Adrenal gland (tissue), 12 donors: Measurements from ENCODE around the gene HRAS. TPM values are rescaled to one million over a fixed set of nuclear protein-coding genes. Genes with fewer than 3 reads are reported as not detected.
"Not testable (repeated sequence)": the region's sequence is repeated elsewhere in the genome, so short reads cannot be mapped to it uniquely, and the experiment has no call there.

Source experiments
- DNase-seq, 7 donors: peaks; one replicate each; pipeline ENCODE4 v3.0.0-alpha.2; 2019 to 2020
- H3K27ac ChIP-seq, 5 donors: fragments of 200-600 bp; sonication (generic) in 4 of 5; 1 replicate in 3 of 5; 2 replicates in 2 of 5; pipeline versions ENCODE4 v1.5.1 to v1.8.0; 2016 to 2020; ENCODE audit warnings: mild to moderate bottlenecking in 1 of 5
- H3K27me3 ChIP-seq: fragments of 200-600 bp; 2 replicates; pipeline ENCODE4 v1.8.0; 2021
- H3K36me3 ChIP-seq, 2 donors: fragments of 200-600 bp; replicated peaks in 1 of 2; 1 replicate in 1 of 2; 2 replicates in 1 of 2; pipeline versions ENCODE4 v1.5.1 to v1.8.0; 2018 to 2022
- H3K4me1 ChIP-seq, 2 donors: fragments of 200-600 bp; replicated peaks in 1 of 2; 1 replicate in 1 of 2; 2 replicates in 1 of 2; pipeline versions ENCODE4 v1.5.1 to v1.8.0; 2018 to 2021
- H3K4me3 ChIP-seq, 4 donors: fragments of 200-600 bp; sonication (generic) in 3 of 4; one replicate each; pipeline ENCODE4 v1.5.1; 2016 to 2018
- H3K9me3 ChIP-seq, 3 donors: fragments of 200-600 bp; sonication (generic) in 1 of 3; replicated peaks in 1 of 3; 1 replicate in 2 of 3; 2 replicates in 1 of 3; pipeline versions ENCODE4 v1.5.1 to v1.8.0; 2016 to 2021
- CTCF ChIP-seq, 6 experiments: fragments of 450-650 bp in 4 of 6; fragments of 200-600 bp in 2 of 6; sonication (generic) in 1 of 6; IDR thresholded peaks; 1 replicate in 5 of 6; 2 replicates in 1 of 6; pipeline versions ENCODE4 v1.5.1 to v1.8.0; 2016 to 2021; ENCODE audit warnings: antibody characterized with exemption in 6 of 6, mild to moderate bottlenecking in 2 of 6, moderate library complexity in 1 of 6
- POLR2A ChIP-seq, 2 donors: fragments of 450-650 bp; IDR thresholded peaks; one replicate each; pipeline ENCODE4 v1.6.1; 2017; ENCODE audit warnings: antibody characterized with exemption in 2 of 2, mild to moderate bottlenecking in 2 of 2, moderate library complexity in 1 of 2
- WGBS, 4 donors: extraction: QIAGEN DNeasy Blood & Tissue Kit in 2 of 4; methylation state at CpG; one replicate each; pipeline versions ENCODE4 v1.1.5 to v1.1.7; 2013 to 2017; 5-methylcytosine and 5-hydroxymethylcytosine counted together
- intact Hi-C, 2 donors: fragments of 100-400 bp; cut with DNase I; formaldehyde crosslinking; loops; one replicate each; pipeline versions ENCODE4 v1.14.1 to v1.15.0; 2022 to 2023
- polyA plus RNA-seq, 3 donors: library from polyadenylated mRNA; stranded (reverse); fragments of 200-250 nt in 2 of 3; fragments of 350-450 nt in 1 of 3; fragmentation: Illumina TruSeq in 1 of 3; extraction: RNeasy Lipid Tissue Mini Kit (QIAGEN cat#74804) in 1 of 3; gene quantifications; one replicate each; pipeline ENCODE4 v1.2.3, GENCODE V29; 2013 to 2014
- total RNA-seq, 9 donors: library from RNA; depleted of rRNA in 4 of 9; stranded (reverse); fragments of >200 nt in 4 of 9; fragments of 120-200 nt in 1 of 9; fragmentation: NEBNext Ultra II Directional in 1 of 9; extraction: Animal tissue kit (Norgen Biotek cat#: 25700) in 1 of 9; gene quantifications; one replicate each; pipeline versions ENCODE4 v1.1.0 to v1.2.4, GENCODE V29; 2013 to 2023
- donor health status: healthy with polysubstance abuse.
- donor health status: Bipolar disorder and iron deficiency.
- donor health status: DM: yes; HTN: yes; CAD: no.
- donor health status: DM: no; HTN: no; CAD: no.
- donor health status: DM: no; HTN: no; CAD: no.
- donor health status: DM: yes; HTN: yes; CAD: no.

The HRAS gene
- total and polyA plus RNA-seq, 12 donors: 10.8 to 190 (median 39.0) TPM

GRCh38 chr11:520428-521176, 14.8 kb downstream of the HRAS start:
- H3K9me3 ChIP-seq: no peaks in the 10 kb centered on the region
- WGBS, 4 donors: 92 to 97% (median 95%) methylated on average over 33 to 39 of the region's 39 CpGs
- DNase-seq: no peak

GRCh38 chr11:518463-519202, 16.7 kb downstream of the HRAS start:
- Histone ChIP-seq H3K36me3 (no peaks in the 10 kb centered on the region), H3K4me1 (peaks cover 0 to 3% of the 10 kb centered on the region in 2 donors), H3K9me3 (no peaks in the 10 kb centered on the region), H3K27me3 (no peaks in the 10 kb centered on the region), H3K27ac (peak overlapping the region in 4 of 5 donors; percentile 27 to 71 (median 61)), H3K4me3 (no peak overlapping the region)
- intact Hi-C loops: no loop called here
- 6 to 19% (median 9%) methylated on average over 37 to 74 of the region's 74 CpGs for WGBS, 4 donors
- TF ChIP-seq CTCF (IDR thresholded peaks at IDR 0.05) (peak; percentile 51 to 100 (median 82)), POLR2A (IDR thresholded peaks at IDR 0.05) (peak in 1 of 2 donors; percentile 42)
- DNase-seq: peak; percentile 84 to 95 (median 93)

More at GRCh38 chr11:520428-521176, 14.8 kb downstream of the HRAS start:
- Histone ChIP-seq H3K27me3 (no peaks in the 10 kb centered on the region), H3K27ac (no peak overlapping the region), H3K4me1 (peaks cover 0 to 3% of the 10 kb centered on the region in 2 donors), H3K4me3 (no peak overlapping the region), H3K36me3 (no peaks in the 10 kb centered on the region)
- intact Hi-C loops: no loop called here
- TF ChIP-seq POLR2A (IDR thresholded peaks at IDR 0.05) (no peak), CTCF (IDR thresholded peaks at IDR 0.05) (peak in 1 of 6 experiments; percentile 9)

DNA sequence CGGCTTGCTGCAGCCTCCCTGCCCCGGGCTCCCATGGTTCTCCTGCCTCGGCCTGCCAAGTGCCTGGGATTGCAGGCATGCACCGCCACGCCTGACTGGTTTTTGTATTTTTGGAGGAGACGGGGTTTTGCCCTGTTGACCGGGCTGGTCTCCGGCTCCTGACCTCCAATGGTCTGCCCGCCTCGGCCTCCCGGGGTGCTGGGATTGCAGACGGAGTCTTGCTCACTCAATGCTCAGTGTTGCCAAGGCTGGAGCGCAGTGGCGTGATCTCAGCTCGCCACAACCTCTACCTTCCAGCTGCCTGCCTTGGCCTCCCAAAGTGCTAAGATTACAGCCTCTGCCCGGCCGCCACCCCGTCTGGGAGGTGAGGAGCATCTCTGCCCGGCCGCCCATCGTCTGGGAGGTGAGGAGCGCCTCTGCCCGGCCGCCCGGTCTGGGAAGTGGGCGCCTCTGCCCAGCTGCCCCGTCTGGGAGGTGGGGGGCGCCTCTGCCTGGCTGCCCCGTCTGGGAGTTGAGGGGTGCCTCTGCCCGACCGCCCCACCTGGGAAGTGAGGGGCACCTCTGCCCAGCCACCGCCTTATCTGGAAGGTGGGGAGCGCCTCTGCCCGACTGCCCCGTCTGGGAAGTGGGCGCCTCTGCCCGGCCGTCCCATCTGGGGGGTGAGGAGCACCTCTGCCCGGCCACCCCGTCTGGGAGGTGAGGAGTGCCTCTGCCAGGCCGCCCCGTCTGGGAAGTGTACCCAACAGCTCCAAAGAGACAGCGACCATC, 18.3 kb downstream of the HRAS start:
- H3K4me3 ChIP-seq, H3K36me3 ChIP-seq, intact Hi-C loops, H3K27ac ChIP-seq, H3K27me3 ChIP-seq, H3K9me3 ChIP-seq, H3K4me1 ChIP-seq: not testable (repeated sequence)
- WGBS, 4 donors: 93 to 97% (median 96%) methylated on average over 13 to 43 of the region's 43 CpGs
- peak in 3 of 7 donors; percentile 8 to 24 (median 21) for DNase-seq

- Histone ChIP-seq H3K4me3 (no peak overlapping the region), H3K4me1 (peaks cover 0 to 3% of the 10 kb centered on the region in 2 donors), H3K27me3 (no peaks in the 10 kb centered on the region), H3K27ac (no peak overlapping the region), H3K36me3 (no peaks in the 10 kb centered on the region), H3K9me3 (no peaks in the 10 kb centered on the region)
- TF ChIP-seq CTCF (IDR thresholded peaks at IDR 0.05) (no peak), POLR2A (IDR thresholded peaks at IDR 0.05) (no peak)
- intact Hi-C loops: no loop called here
- DNase-seq: no peak
- 94 to 96% (median 95%) methylated on average over 4 of the region's 4 CpGs for WGBS, 4 donors
Observed at GRCh38 chr11:516400-516799, 19.0 kb downstream of the HRAS start.
